HepG2 (cell line): ENCODE results near the gene EWSR1. TPM values are rescaled to one million over a fixed set of nuclear protein-coding genes. Genes with fewer than 3 reads are reported as not detected.

ENCODE experiments used
- CREM ChIP-seq, 2 experiments: sonication (generic) in 1 of 2; formaldehyde crosslinking in 1 of 2; IDR thresholded peaks; 2 replicates each; pipeline versions ENCODE4 v1.4.0 to v1.6.1; 2016 to 2020; ENCODE audit warnings: antibody characterized with exemption in 1 of 2, mild to moderate bottlenecking in 1 of 2, missing genetic modification reagents in 1 of 2
- GMEB2 ChIP-seq: IDR thresholded peaks from 2 replicates; pipeline ENCODE4 v1.6.1; 2016; ENCODE audit warnings: missing biosample characterization, missing genetic modification reagents, low read depth
- HNF1B ChIP-seq: sonication (generic); formaldehyde crosslinking; IDR thresholded peaks from 2 replicates; pipeline ENCODE4 v1.5.1; 2020; ENCODE audit warnings: mild to moderate bottlenecking, moderate library complexity, missing genetic modification reagents
- RERE ChIP-seq: IDR thresholded peaks from 2 replicates; pipeline ENCODE4 v1.6.1; 2016; ENCODE audit warnings: low read depth, missing genetic modification reagents, missing compliant biosample characterization
- TBX2 ChIP-seq: sonication (generic); formaldehyde crosslinking; IDR thresholded peaks from 2 replicates; pipeline ENCODE4 v1.5.0; 2020; ENCODE audit warnings: missing genetic modification reagents, mild to moderate bottlenecking, borderline replicate concordance
- TCF7 ChIP-seq: sonication (generic); IDR thresholded peaks from 2 replicates; pipeline ENCODE4 v1.6.1; 2016; ENCODE audit warnings: antibody characterized with exemption, low read depth
- ZNF670 ChIP-seq: sonication (generic); formaldehyde crosslinking; IDR thresholded peaks from 2 replicates; pipeline ENCODE4 v1.8.0; 2022; ENCODE audit warnings: mild to moderate bottlenecking, missing genetic modification reagents, borderline replicate concordance
- ZNF704 ChIP-seq: sonication (generic); formaldehyde crosslinking; IDR thresholded peaks from 2 replicates; pipeline ENCODE4 v1.8.1; 2023; ENCODE audit warnings: mild to moderate bottlenecking, inconsistent platforms, moderate library complexity, missing genetic modification reagents, borderline replicate concordance
- ZNF788 ChIP-seq: sonication (generic); formaldehyde crosslinking; IDR thresholded peaks from 2 replicates; pipeline ENCODE4 v1.5.0; 2020; ENCODE audit warnings: mild to moderate bottlenecking, missing genetic modification reagents, borderline replicate concordance
- polyA plus RNA-seq, 8 experiments: library from polyadenylated mRNA; depleted of rRNA in 3 of 8; stranded (reverse) in 7 of 8; unstranded in 1 of 8; fragments of >200 nt; fragmentation: Illumina TruSeq in 4 of 8; extraction: Trizol in 4 of 8; gene quantifications; 2 replicates each; pipeline versions ENCODE4 v1.2.1 to v1.2.3, GENCODE V29; 2011 to 2016; ENCODE audit warnings: low read depth in 4 of 8, missing spikeins in 1 of 8, mixed read lengths in 1 of 8; ENCODE audit not compliant: insufficient read depth in 1 of 8
- total RNA-seq, 5 experiments: library from RNA; depleted of rRNA; stranded (reverse); fragments of >200 nt; fragmentation: Illumina TruSeq; extraction: Trizol; gene quantifications; 2 replicates each; pipeline ENCODE4 v1.2.3, GENCODE V29; 2016; ENCODE audit warnings: low read depth in 1 of 5
- TF ChIP-seq, protein P1 (sequence below): sonication (generic); formaldehyde crosslinking; IDR thresholded peaks from 2 replicates; pipeline ENCODE4 v1.8.0; 2022; ENCODE audit warnings: low read depth, missing genetic modification reagents
- TF ChIP-seq, protein P2 (sequence below): IDR thresholded peaks from 2 replicates; pipeline ENCODE4 v1.4.0; 2020; ENCODE audit warnings: mild to moderate bottlenecking, missing genetic modification reagents

EWSR1 gene
- total and polyA plus RNA-seq, 2 of the 13 experiments (the other 11 are each of a cell fraction or from before 2014, with no cell fraction given): 211 to 326 TPM

GRCh38 chr22:29306175-29306834 is 38.2 kb downstream of the EWSR1 start, which contains the start of gene GAS2L1 (continued):
- no peak for TF ChIP-seq RERE (CRISPR knock-in tag)
- TF ChIP-seq HNF1B: no peak; the same call in 1 of the 2 replicates
- no peak for TF ChIP-seq TBX2 (CRISPR knock-in tag)
- no peak for TF ChIP-seq GMEB2 (CRISPR knock-in tag)
- no peak for TF ChIP-seq TCF7
- TF ChIP-seq CREM (IDR thresholded peaks at IDR 0.05): no peak
- no peak for TF ChIP-seq CREM (CRISPR knock-in tag; IDR thresholded peaks at IDR 0.05)
- TF ChIP-seq, protein P1, sequence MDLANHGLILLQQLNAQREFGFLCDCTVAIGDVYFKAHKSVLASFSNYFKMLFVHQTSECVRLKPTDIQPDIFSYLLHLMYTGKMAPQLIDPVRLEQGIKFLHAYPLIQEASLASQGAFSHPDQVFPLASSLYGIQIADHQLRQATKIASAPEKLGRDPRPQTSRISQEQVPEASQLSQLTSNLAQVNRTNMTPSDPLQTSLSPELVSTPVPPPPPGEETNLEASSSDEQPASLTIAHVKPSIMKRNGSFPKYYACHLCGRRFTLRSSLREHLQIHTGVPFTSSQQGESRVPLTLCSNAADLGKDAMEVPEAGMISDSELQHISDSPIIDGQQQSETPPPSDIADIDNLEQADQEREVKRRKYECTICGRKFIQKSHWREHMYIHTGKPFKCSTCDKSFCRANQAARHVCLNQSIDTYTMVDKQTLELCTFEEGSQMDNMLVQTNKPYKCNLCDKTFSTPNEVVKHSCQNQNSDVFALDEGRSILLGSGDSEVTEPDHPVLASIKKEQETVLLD (CRISPR knock-in tag): no peak; the same call in 1 of the 2 replicates
- no peak for TF ChIP-seq ZNF670 (CRISPR knock-in tag)
- TF ChIP-seq ZNF704 (CRISPR knock-in tag): no peak
- TF ChIP-seq, protein P2, sequence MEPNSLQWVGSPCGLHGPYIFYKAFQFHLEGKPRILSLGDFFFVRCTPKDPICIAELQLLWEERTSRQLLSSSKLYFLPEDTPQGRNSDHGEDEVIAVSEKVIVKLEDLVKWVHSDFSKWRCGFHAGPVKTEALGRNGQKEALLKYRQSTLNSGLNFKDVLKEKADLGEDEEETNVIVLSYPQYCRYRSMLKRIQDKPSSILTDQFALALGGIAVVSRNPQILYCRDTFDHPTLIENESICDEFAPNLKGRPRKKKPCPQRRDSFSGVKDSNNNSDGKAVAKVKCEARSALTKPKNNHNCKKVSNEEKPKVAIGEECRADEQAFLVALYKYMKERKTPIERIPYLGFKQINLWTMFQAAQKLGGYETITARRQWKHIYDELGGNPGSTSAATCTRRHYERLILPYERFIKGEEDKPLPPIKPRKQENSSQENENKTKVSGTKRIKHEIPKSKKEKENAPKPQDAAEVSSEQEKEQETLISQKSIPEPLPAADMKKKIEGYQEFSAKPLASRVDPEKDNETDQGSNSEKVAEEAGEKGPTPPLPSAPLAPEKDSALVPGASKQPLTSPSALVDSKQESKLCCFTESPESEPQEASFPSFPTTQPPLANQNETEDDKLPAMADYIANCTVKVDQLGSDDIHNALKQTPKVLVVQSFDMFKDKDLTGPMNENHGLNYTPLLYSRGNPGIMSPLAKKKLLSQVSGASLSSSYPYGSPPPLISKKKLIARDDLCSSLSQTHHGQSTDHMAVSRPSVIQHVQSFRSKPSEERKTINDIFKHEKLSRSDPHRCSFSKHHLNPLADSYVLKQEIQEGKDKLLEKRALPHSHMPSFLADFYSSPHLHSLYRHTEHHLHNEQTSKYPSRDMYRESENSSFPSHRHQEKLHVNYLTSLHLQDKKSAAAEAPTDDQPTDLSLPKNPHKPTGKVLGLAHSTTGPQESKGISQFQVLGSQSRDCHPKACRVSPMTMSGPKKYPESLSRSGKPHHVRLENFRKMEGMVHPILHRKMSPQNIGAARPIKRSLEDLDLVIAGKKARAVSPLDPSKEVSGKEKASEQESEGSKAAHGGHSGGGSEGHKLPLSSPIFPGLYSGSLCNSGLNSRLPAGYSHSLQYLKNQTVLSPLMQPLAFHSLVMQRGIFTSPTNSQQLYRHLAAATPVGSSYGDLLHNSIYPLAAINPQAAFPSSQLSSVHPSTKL (CRISPR knock-in tag): no peak; the same call in 1 of the 2 replicates
- no peak for TF ChIP-seq ZNF788 (CRISPR knock-in tag)
